HEK293T (cell line): ENCODE measurements around the gene CUBN.

ENCODE experiments used
- BHLHE40 ChIP-seq: fragments of 450-650 bp; IDR thresholded peaks from 2 replicates; pipeline ENCODE4 v1.6.1; 2016; ENCODE audit warnings: mild to moderate bottlenecking, moderate library complexity, borderline replicate concordance
- ELF4 ChIP-seq: fragments of 450-650 bp; IDR thresholded peaks from 2 replicates; pipeline ENCODE4 v1.6.1; 2017; ENCODE audit warnings: antibody characterized with exemption
- FOXA1 ChIP-seq: fragments of 450-650 bp; IDR thresholded peaks from 2 replicates; pipeline ENCODE4 v1.6.1; 2016; ENCODE audit warnings: mild to moderate bottlenecking
- FOXK2 ChIP-seq: fragments of 450-650 bp; IDR thresholded peaks from 2 replicates; pipeline ENCODE4 v1.6.1; 2016; ENCODE audit warnings: mild to moderate bottlenecking
- FOXM1 ChIP-seq: fragments of 450-650 bp; IDR thresholded peaks from 2 replicates; pipeline ENCODE4 v1.6.1; 2017; ENCODE audit warnings: mild to moderate bottlenecking, borderline replicate concordance
- HDGF ChIP-seq: fragments of 450-650 bp; IDR thresholded peaks from 2 replicates; pipeline ENCODE4 v1.6.1; 2017; ENCODE audit warnings: antibody characterized with exemption, borderline replicate concordance
- L3MBTL2 ChIP-seq: fragments of 450-650 bp; conservative IDR thresholded peaks from 2 replicates; pipeline ENCODE4 v1.6.1; 2016; ENCODE audit warnings: mild to moderate bottlenecking
- NFRKB ChIP-seq: fragments of 450-650 bp; IDR thresholded peaks from 2 replicates; pipeline ENCODE4 v1.6.1; 2016; ENCODE audit warnings: mild to moderate bottlenecking, moderate library complexity
- SP1 ChIP-seq: fragments of 450-650 bp; IDR thresholded peaks from 2 replicates; pipeline ENCODE4 v1.6.1; 2017
- SUZ12 ChIP-seq: fragments of 450-650 bp; IDR thresholded peaks from 2 replicates; pipeline ENCODE4 v1.6.1; 2016; ENCODE audit warnings: mild to moderate bottlenecking
- TARDBP ChIP-seq: fragments of 450-650 bp; IDR thresholded peaks from 2 replicates; pipeline ENCODE4 v1.6.1; 2016
- TF ChIP-seq, protein P1 (sequence below): fragments of 450-650 bp; IDR thresholded peaks from 2 replicates; pipeline ENCODE4 v1.6.1; 2016

DNA sequence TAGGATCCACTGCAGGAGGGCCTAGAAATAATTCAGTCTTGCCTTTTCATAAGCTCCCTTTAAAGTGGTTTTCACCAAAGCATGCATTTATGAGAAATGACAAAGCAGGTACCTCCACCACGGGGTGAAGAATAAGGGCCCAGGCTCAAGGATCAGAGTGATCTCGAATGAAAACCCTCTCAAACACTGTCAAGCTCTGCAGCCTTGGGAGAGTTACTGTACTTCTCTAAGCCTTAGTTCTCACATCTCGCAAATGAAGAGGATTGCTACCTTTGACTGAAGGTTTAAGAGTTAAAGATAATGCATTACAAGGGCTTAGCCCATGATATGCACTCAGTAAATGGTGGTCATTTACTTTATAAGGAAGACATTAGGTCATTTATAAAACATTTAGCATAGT is 81.7 kb downstream of the CUBN start:
- TF ChIP-seq SP1 = no peak
- no peak for TF ChIP-seq ELF4
- TF ChIP-seq SUZ12 = no peak
- no peak for TF ChIP-seq TARDBP
- TF ChIP-seq HDGF = no peak
- no peak for TF ChIP-seq BHLHE40
- TF ChIP-seq FOXK2 = no peak
- no peak for TF ChIP-seq FOXM1
- TF ChIP-seq, protein P1, sequence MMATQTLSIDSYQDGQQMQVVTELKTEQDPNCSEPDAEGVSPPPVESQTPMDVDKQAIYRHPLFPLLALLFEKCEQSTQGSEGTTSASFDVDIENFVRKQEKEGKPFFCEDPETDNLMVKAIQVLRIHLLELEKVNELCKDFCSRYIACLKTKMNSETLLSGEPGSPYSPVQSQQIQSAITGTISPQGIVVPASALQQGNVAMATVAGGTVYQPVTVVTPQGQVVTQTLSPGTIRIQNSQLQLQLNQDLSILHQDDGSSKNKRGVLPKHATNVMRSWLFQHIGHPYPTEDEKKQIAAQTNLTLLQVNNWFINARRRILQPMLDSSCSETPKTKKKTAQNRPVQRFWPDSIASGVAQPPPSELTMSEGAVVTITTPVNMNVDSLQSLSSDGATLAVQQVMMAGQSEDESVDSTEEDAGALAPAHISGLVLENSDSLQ = no peak
- TF ChIP-seq NFRKB = no peak
- TF ChIP-seq FOXA1 = no peak
- TF ChIP-seq L3MBTL2 = no peak
